ENCODE results near the gene ATP5F1D.

Gene ATP5F1D

GRCh38 chr19:1283917-1284292 lies 42.4 kb downstream of the ATP5F1D start:
- no peak for DNase-seq

GRCh38 chr19:1284293-1284978 lies 42.9 kb downstream of the ATP5F1D start:
- no peak for DNase-seq

GRCh38 chr19:1284979-1285736 lies 43.6 kb downstream of the ATP5F1D start:
- no peak for DNase-seq

GRCh38 chr19:1285737-1286360 lies 44.3 kb downstream of the ATP5F1D start, which contains the start of gene EFNA2:
TSS of gene EFNA2 (plus strand) at chr19:1285873. CDS start at chr19:1286169, 296 bp downstream.
- DNase-seq, result no peak

- DNase-seq, result no peak
Measured at GRCh38 chr19:1286487-1287353, 45.2 kb downstream of the ATP5F1D start.

- DNase-seq, result no peak
Measured at GRCh38 chr19:1287354-1288225, 46.0 kb downstream of the ATP5F1D start.

- no peak for DNase-seq
Measured at GRCh38 chr19:1288226-1288612, 46.7 kb downstream of the ATP5F1D start.

GRCh38 chr19:1288833-1289685 lies 47.5 kb downstream of the ATP5F1D start:
- DNase-seq, result no peak

GRCh38 chr19:1289686-1290025 lies 48.1 kb downstream of the ATP5F1D start:
- DNase-seq, result no peak

GRCh38 chr19:1290196-1290702 lies 48.7 kb downstream of the ATP5F1D start:
- no peak for DNase-seq

GRCh38 chr19:1290703-1291651 lies 49.4 kb downstream of the ATP5F1D start:
- DNase-seq, result no peak

- DNase-seq, result no peak
Measured at GRCh38 chr19:1291761-1292418, 50.3 kb downstream of the ATP5F1D start.

- DNase-seq, result no peak
Measured at GRCh38 chr19:1292419-1293151, 51.0 kb downstream of the ATP5F1D start.

GRCh38 chr19:1293782-1294604 lies 52.4 kb downstream of the ATP5F1D start:
- no peak for DNase-seq
